Nephron (organoid): ENCODE measurements around the gene ATP6AP2.
"Not testable (repeated sequence)": the region's sequence is repeated elsewhere in the genome, so short reads cannot be mapped to it uniquely, and the experiment has no call there.

Source experiments
- H3K27ac Mint-ChIP-seq, 3 experiments: 2 replicates each; pipeline ENCODE4 v1.8.0; 2020; ENCODE audit warnings: mixed read lengths in 3 of 3, mild to moderate bottlenecking in 2 of 3, moderate library complexity in 1 of 3
- H3K27me3 Mint-ChIP-seq: 2 replicates; pipeline ENCODE4 v1.8.0; 2021; ENCODE audit warnings: low read depth, mild to moderate bottlenecking, moderate library complexity, mixed read lengths
- H3K36me3 Mint-ChIP-seq: 2 replicates; pipeline ENCODE4 v1.8.0; 2020; ENCODE audit warnings: low read depth, mixed read lengths
- H3K4me1 Mint-ChIP-seq: 2 replicates; pipeline ENCODE4 v1.8.0; 2020; ENCODE audit warnings: mixed read lengths
- H3K4me3 Mint-ChIP-seq, 3 experiments: 2 replicates each; pipeline ENCODE4 v1.8.0; 2020; ENCODE audit warnings: mild to moderate bottlenecking in 3 of 3, mixed read lengths in 3 of 3, moderate library complexity in 2 of 3
- H3K9me3 Mint-ChIP-seq: 2 replicates; pipeline ENCODE4 v1.8.0; 2020; ENCODE audit warnings: mixed read lengths
- TF ChIP-seq, protein P1 (sequence below), 3 experiments: fragments of 200-600 bp; sonication (generic); IDR thresholded peaks; one replicate each; pipeline ENCODE4 v1.5.0; 2021; ENCODE audit warnings: antibody characterized with exemption in 3 of 3; ENCODE audit not compliant: unreplicated experiment in 3 of 3

Gene ATP6AP2

DNA sequence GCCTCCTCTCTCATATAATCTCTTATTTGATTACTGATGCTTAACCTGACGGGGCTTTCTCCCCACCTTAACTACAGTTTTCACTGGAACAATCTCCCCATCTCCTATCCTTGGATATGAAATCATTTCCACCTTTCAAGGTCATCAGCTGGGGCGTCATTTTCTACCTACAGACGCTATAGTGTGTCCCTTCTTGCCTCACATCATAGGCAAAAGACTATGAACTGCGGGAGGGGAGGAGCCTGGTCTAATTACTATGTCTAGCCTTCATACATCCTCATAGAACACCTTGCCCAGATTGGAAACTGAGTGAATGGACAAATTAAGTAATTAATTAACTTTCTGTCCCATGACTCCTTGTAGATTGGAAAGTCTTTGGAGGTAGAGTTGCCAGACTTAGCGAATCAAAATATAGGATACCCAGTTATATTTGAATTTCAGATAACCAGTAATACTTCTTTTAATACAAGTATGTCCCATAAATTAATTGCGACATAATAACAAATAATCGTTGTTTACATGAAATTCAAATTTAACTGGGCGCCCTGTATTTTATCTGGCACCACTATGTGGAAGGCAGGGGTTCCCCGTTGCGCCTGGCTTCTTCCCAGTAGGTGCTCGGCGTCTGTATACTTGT, 752 bp upstream of the ATP6AP2 start:
- no peaks in the 10 kb centered on the region for H3K36me3 Mint-ChIP-seq
- no peaks in the 10 kb centered on the region for H3K27me3 Mint-ChIP-seq
- H3K4me3 Mint-ChIP-seq: peak overlapping the region; percentile 88 to 99 (median 92)
- peaks cover 2% of the 10 kb centered on the region for H3K9me3 Mint-ChIP-seq
- H3K4me1 Mint-ChIP-seq: peaks cover 5% of the 10 kb centered on the region
- peak overlapping the region; percentile 57 to 97 (median 92) for H3K27ac Mint-ChIP-seq
- TF ChIP-seq, protein P1, sequence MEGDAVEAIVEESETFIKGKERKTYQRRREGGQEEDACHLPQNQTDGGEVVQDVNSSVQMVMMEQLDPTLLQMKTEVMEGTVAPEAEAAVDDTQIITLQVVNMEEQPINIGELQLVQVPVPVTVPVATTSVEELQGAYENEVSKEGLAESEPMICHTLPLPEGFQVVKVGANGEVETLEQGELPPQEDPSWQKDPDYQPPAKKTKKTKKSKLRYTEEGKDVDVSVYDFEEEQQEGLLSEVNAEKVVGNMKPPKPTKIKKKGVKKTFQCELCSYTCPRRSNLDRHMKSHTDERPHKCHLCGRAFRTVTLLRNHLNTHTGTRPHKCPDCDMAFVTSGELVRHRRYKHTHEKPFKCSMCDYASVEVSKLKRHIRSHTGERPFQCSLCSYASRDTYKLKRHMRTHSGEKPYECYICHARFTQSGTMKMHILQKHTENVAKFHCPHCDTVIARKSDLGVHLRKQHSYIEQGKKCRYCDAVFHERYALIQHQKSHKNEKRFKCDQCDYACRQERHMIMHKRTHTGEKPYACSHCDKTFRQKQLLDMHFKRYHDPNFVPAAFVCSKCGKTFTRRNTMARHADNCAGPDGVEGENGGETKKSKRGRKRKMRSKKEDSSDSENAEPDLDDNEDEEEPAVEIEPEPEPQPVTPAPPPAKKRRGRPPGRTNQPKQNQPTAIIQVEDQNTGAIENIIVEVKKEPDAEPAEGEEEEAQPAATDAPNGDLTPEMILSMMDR (IDR thresholded peaks at IDR 0.05; ENCODE audit: unreplicated experiment in 3 of 3): no peak

DNA sequence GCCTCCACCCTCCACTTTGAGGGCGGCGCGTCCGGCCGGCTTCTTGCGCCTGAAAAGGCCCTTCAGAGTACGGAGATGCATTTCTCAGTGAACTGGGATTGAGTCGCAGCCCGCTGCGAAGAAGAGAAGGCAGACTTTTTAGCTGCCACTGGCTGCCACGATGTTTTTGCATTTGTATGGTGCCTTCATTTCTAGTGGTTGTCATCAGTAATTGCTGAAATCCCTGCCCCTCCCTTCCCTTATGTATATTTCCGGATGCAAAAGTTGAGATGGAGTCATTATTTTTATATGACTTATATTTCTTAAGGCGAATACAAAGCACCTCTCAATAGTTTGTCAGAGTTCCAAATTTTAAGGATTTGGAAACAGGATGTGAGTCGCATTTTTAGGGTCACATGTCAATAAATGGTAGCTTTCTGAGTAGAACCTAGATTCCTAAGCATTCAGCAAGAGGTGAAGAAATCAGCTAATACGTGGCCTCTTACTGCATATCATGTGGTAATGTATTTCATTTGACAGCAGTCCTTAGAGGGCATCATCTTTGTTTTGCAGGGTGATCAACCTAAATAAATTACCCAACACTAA, 658 bp downstream of the ATP6AP2 start:
- peaks cover 5% of the 10 kb centered on the region for H3K4me1 Mint-ChIP-seq
- H3K27me3 Mint-ChIP-seq: no peaks in the 10 kb centered on the region
- H3K9me3 Mint-ChIP-seq: peaks cover 2% of the 10 kb centered on the region
- no peaks in the 10 kb centered on the region for H3K36me3 Mint-ChIP-seq
- TF ChIP-seq, protein P1 (IDR thresholded peaks at IDR 0.05; ENCODE audit: unreplicated experiment in 3 of 3): no peak
- H3K4me3 Mint-ChIP-seq: peak overlapping the region; percentile 68 to 82 (median 76)
- H3K27ac Mint-ChIP-seq: no peak overlapping the region

DNA sequence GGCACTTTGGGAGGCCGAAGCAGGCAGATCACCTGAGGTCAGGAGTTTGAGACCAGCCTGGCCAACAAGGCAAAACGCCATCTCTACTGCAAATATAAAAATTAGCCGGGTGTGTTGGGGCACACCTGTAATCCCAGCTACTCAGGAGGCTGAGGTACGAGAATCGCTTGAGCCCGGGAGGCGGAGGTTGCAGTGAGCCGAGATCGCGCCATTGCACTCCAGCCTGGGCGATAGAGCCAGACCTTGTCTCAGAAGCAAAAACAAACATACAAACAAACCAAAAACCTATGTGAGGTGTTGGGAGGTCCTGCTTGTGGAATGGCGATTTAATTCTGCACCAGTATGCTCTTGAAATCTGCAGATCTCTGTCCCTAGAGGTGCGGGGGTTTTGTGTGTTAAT, 1.4 kb downstream of the ATP6AP2 start:
- H3K9me3 Mint-ChIP-seq, H3K27ac Mint-ChIP-seq, H3K27me3 Mint-ChIP-seq, H3K36me3 Mint-ChIP-seq, H3K4me1 Mint-ChIP-seq: not testable (repeated sequence)
- H3K4me3 Mint-ChIP-seq: peak overlapping the region; percentile 68 to 82 (median 76)

DNA sequence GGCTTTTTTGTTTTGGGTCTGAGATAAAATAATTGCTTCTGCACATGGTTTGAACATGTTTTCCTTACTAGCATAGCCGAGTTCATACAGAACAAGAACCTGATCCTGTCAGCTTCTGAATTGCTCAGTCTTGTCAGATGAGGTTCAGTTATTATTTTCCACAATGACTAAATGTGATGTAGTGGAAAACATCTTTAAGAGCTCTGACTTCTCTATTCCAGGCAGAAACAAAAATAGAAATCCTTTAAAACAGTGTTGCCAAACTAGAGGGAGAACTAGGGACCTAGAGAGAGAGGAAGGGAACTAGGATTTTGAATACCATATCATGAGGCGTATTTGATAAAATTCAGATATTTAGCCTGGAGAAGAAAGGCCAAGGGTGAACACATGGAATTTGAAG, 2.0 kb downstream of the ATP6AP2 start:
- no peaks in the 10 kb centered on the region for H3K27me3 Mint-ChIP-seq
- TF ChIP-seq, protein P1 (IDR thresholded peaks at IDR 0.05; ENCODE audit: unreplicated experiment in 3 of 3): no peak
- peaks cover 2% of the 10 kb centered on the region for H3K9me3 Mint-ChIP-seq
- peaks cover 5% of the 10 kb centered on the region for H3K4me1 Mint-ChIP-seq
- H3K27ac Mint-ChIP-seq: no peak overlapping the region
- H3K4me3 Mint-ChIP-seq: peak overlapping the region; percentile 68 to 76 (median 73)
- H3K36me3 Mint-ChIP-seq: no peaks in the 10 kb centered on the region

DNA sequence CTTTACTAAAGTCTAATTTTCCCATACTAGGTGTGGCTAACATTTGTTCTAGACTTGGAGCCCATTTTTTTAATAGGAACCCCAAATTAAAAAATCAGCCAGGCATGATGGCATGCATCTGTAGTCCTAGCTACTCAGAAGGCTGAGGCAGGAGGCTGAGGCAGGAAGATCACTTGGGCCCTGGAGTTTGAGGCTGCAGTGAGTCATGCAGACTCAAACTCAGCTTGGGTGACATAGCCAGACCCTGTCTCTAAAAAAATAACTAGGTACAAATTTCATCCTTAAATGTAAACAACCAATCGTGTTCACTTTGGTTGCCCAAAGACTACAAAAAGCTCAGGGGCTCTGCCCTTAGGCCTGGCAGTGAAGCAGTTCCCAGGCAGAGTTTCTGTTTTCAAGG, 6.9 kb downstream of the ATP6AP2 start:
- H3K9me3 Mint-ChIP-seq, H3K27ac Mint-ChIP-seq, H3K4me1 Mint-ChIP-seq, H3K27me3 Mint-ChIP-seq, H3K4me3 Mint-ChIP-seq: not testable (repeated sequence)
- peaks cover 18% of the 10 kb centered on the region for H3K36me3 Mint-ChIP-seq

DNA sequence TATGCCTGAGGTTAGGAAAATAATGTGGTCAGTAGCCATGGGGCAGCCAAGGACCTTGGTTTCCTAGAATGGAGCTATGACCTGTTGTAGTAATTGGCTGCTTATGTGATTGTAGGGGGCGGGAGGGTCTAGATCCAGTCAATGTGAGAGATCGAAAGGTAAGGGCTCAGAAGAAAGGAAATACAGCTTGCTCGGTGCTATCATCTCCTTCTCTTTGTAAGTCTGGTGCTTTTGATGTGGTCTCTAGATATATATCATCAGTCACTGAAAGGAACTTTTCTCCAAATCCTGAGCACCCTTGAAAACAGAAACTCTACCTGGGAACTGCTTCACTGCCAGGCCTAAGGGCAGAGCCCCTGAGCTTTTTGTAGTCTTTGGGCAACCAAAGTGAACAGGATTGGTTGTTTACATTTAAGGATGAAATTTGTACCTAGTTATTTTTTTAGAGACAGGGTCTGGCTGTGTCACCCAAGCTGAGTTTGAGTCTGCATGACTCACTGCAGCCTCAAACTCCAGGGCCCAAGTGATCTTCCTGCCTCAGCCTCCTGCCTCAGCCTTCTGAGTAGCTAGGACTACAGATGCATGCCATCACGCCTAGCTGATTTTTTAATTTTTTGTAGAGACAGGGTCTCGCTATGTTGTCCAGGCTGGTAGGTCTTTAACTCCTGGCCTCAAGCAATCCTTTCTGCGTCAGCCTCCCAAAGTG, 9.0 kb downstream of the ATP6AP2 start:
- not testable (repeated sequence) for H3K27ac Mint-ChIP-seq, H3K4me1 Mint-ChIP-seq, H3K9me3 Mint-ChIP-seq, H3K4me3 Mint-ChIP-seq, H3K27me3 Mint-ChIP-seq
- H3K36me3 Mint-ChIP-seq: peaks cover 30% of the 10 kb centered on the region

DNA sequence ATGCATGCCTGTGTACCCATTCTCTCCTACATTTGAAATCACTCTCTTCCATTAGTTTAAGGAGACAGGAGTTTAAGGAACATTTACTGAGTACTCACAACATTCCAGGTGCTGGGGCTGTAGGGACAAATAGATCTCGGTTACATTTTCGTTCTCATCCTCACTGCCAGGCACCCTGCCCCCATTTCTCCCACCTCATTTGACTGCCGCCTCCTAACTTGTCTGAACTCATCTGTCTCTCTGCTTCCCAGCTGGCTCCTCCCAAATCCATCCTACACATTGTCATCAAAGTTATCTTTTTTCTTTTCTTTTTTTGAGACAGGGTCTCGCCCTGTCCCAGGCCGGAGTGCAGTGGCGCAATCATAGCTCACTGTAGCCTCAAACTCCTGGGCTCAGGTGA, 22.7 kb downstream of the ATP6AP2 start:
- H3K4me3 Mint-ChIP-seq: no peak overlapping the region

More for the DNA sequence above, 22.7 kb downstream of the ATP6AP2 start:
- H3K4me1 Mint-ChIP-seq: no peaks in the 10 kb centered on the region
- TF ChIP-seq, protein P1 (IDR thresholded peaks at IDR 0.05; ENCODE audit: unreplicated experiment in 3 of 3): no peak
- no peaks in the 10 kb centered on the region for H3K9me3 Mint-ChIP-seq
- H3K36me3 Mint-ChIP-seq: peaks cover 35% of the 10 kb centered on the region
- no peak overlapping the region for H3K27ac Mint-ChIP-seq
- H3K27me3 Mint-ChIP-seq: no peaks in the 10 kb centered on the region
